Islet of Langerhans (tissue), 1 donor: ENCODE measurements around the gene HPCAL1.

Experiments used
- FAIRE-seq: peaks from one replicate; lab custom pipeline; 2011; peaks lifted over from hg19 to GRCh38; lab: Jason Lieb, UNC

The HPCAL1 gene

GRCh38 chr2:10338270-10339188, 35.8 kb downstream of the HPCAL1 start:
- no peak for FAIRE-seq

GRCh38 chr2:10339647-10340592, 37.2 kb downstream of the HPCAL1 start:
- no peak for FAIRE-seq

DNA sequence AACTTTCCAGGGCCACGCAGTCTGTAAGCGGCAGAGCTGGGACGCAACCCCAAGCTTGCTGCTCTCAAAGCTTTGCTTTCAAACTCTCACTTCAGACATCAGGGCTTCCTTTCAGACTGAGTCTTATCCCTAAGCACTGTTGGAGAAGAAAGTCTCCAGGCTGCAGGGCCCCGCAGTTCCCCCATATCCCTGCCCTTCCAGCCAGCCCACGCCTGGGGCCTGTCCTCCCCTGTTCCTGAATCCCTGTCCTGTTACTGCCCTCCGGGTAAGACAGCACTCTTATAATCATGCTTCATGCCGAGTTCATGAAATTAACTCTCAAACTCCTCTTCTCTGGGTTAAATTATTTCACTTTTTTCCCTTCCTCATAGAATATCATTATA, 37.9 kb downstream of the HPCAL1 start:
- FAIRE-seq: no peak

GRCh38 chr2:10341193-10341592, 38.5 kb downstream of the HPCAL1 start:
- FAIRE-seq: no peak

GRCh38 chr2:10342245-10342951, 39.7 kb downstream of the HPCAL1 start:
- FAIRE-seq: no peak

GRCh38 chr2:10343191-10343590, 40.5 kb downstream of the HPCAL1 start:
- FAIRE-seq: no peak

GRCh38 chr2:10343658-10344057, 41.0 kb downstream of the HPCAL1 start:
- FAIRE-seq: no peak

- no peak for FAIRE-seq
These were observed 41.7 kb downstream of the HPCAL1 start for GRCh38 chr2:10344105-10345066.

DNA sequence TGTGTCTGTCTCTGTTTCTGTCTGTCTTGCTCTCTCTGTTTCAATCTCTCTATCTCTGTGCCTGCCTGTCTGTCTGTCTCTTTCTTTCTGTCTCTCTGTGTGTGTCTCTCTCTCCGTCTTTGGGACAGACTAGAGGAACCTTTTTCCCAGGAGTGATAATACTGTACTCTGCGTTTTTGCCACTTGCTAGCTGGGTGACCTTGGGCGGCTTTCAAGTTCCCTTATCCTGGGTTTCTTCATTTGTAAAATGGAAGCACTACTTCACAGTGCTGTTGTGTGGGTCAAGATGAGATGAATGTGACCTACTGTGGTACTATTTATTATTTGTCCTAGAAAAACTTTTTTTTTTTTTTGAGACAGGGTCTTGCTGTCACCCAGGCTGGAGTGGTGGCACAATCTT, 42.4 kb downstream of the HPCAL1 start:
- no peak for FAIRE-seq

DNA sequence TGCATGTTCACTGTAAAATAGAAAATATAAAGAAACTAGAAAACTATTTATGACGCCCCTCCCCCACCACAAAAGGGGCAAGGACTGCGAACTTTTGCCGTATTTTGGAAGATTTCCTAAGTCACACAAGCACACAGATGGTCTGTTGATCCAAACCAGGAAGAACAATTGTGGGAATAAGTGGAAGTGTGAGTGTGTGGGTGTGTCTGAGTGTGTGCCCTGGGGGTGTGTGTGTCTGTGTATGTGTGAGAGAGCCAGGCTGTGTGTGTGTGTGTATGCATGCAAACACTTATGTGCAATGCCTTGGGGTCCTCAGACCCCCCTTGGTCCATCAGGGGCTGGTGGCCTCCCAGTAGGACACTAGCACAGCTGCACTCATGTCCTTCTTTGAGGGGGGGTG, 43.1 kb downstream of the HPCAL1 start:
- FAIRE-seq: no peak

DNA sequence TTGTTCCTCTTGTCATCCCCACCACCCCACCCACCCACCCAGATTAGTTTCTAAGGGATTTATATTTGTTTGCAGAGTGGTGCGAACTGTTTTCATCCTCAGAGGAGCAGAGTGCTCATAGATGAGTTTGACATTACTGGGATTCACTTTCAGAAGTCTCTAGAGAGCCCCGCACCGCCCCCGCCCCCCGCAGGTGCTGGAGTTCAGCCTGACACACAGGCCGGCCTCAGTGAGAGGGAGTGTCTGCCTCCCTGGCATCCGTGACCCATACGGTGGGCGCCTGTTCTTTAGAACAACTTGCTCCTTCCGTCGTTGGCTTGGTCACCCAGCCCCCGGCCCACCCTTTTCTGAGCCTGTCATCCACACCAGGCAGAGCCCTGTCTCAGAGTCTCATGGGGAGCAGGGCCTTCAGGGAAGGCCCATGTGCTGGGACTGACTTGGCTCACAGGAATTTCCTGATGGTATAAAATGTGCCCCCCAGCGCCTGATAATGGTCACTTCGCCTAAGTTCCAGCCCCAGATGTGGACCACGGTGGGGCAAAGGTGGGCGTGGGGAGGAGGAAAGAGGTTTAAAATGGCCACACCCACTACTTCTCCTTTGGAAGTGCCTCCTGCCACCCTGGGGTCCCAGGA, 44.3 kb downstream of the HPCAL1 start:
- FAIRE-seq: no peak

GRCh38 chr2:10347562-10347948, 44.9 kb downstream of the HPCAL1 start:
- no peak for FAIRE-seq

GRCh38 chr2:10348891-10349290, 46.2 kb downstream of the HPCAL1 start:
- FAIRE-seq: no peak

DNA sequence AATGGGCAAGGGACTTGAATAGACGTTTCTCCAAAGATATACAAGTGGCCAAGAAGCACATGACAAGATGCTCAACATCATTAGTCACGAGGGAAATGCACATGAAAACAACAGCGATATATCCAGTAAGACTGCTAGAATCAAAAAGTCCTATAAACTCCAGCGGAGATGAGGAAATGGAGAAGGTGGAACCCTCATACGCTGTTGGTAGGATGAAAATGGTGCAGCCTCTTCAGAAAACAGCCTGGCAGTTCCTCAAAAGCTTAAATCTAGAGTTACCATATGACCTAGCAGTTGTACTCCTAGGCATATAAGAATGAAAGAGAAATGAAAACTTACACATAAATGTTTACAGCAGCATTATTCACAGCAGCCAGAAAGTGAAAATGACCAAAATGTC, 48.1 kb downstream of the HPCAL1 start:
- no peak for FAIRE-seq

- FAIRE-seq: no peak
These were observed 49.7 kb downstream of the HPCAL1 start for GRCh38 chr2:10352361-10352760.

GRCh38 chr2:10352972-10353371, 50.3 kb downstream of the HPCAL1 start:
- FAIRE-seq: no peak

DNA sequence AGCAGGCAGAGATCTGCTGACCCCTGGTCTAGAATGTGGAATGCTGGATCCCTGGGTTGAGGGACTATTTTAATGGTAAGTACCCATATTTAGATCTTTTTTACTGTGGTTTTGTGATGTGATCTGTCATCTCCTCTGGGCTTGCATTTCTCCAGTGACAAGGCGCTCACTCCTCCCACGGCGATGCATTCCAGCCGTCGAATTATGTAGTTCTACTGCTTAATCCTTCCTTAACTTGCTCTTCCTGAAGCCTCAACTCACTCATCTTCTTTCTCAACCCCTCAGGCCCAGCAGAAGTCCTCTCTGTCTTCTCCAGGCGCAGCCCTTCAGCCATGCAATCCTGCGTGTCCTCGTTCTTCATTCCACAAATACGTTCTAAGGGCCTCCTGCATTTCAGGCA, 51.2 kb downstream of the HPCAL1 start:
- FAIRE-seq: no peak

GRCh38 chr2:10354399-10354798, 51.7 kb downstream of the HPCAL1 start:
- FAIRE-seq: no peak

GRCh38 chr2:10355471-10356438, 53.1 kb downstream of the HPCAL1 start:
- FAIRE-seq: no peak

GRCh38 chr2:10356439-10356811, 53.7 kb downstream of the HPCAL1 start:
- FAIRE-seq: no peak
